NCI-H128 (cell line): ENCODE data around the gene PERCC1.
"Not testable (repeated sequence)": the region's sequence is repeated elsewhere in the genome, so short reads cannot be mapped to it uniquely, and the experiment has no call there.

ENCODE experiments used
- DNase-seq: peaks from one replicate; lab custom pipeline; 2025; ENCODE audit not compliant: unreplicated experiment; lab: John Stamatoyannopoulos, UW

PERCC1 gene

DNA sequence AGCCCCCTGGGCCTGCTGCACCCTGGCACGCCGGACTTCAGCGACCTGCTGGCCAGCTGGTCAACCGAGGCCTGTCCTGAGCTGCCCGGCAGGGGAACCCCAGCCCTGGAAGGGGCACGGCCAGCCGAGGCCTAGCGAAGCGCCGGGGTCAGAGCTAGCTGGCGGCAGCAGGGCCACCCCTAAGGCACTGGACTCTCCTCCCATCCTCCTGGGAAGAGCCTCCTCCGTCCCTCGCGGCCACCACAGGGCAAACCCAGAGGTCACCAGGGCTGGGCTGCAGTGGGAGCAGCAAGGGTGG is 2.3 kb downstream of the PERCC1 start:
- DNase-seq: no peak

DNA sequence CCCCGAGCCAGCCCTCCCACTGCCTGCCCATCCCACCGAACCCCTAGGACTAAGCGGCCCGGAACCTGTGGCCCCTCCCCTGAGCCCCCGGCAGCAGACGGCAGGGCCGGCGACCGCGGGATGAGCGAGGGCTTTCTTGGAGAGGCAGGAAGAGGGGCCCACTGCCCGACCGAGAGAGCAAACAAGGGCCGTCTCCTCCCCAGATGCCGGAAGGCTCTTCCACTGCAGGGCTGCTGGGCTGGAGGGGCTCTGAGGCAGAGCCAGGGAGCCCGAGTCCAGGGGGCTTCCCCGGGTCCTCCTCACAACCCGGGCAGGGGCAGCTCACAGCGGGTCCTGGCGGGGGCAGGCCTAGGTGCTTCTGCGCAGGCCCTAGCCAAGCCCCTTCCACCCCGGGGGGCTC is 2.9 kb downstream of the PERCC1 start:
- DNase-seq: no peak

GRCh38 chr16:1434644-1435592 is 4.0 kb downstream of the PERCC1 start:
- DNase-seq: no peak

DNA sequence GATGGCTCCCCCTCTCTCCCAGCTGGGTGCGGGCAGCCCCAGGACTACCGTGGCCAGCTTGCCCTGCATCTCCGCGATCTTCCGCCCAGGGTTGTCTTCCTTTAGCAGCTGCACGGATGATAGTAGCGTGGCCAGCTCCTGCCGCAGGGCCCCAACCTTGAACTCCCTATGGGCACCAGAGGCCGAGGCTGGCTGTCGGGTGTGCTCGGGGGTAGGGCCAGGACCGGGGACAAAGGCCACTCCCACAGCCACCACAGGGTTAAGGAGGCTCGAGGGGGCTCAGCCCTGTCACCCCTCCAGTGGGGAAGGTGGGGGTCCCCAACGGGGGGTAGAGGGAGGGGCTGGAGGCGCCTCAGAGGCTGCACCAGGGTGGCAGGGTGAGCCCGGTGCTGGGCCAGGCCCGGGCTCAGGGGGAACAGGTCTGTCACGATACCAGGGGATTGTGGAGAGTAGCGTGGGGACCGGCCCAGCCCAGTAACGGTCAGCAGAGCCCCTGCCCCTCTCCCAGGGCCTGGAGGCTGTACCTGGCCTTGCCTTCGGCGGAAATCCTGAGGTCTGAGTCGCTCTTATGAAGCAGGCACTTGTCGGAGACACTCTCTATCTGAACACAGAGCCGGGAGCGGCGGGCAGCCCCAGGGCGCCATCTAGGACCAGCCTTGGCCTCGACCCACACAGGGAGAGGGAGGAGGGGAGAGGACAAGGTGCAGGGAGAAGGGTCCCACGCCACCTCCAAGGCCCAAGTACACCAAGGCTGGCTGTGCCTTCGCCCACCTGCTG is 5.2 kb downstream of the PERCC1 start:
- no peak for DNase-seq

DNA sequence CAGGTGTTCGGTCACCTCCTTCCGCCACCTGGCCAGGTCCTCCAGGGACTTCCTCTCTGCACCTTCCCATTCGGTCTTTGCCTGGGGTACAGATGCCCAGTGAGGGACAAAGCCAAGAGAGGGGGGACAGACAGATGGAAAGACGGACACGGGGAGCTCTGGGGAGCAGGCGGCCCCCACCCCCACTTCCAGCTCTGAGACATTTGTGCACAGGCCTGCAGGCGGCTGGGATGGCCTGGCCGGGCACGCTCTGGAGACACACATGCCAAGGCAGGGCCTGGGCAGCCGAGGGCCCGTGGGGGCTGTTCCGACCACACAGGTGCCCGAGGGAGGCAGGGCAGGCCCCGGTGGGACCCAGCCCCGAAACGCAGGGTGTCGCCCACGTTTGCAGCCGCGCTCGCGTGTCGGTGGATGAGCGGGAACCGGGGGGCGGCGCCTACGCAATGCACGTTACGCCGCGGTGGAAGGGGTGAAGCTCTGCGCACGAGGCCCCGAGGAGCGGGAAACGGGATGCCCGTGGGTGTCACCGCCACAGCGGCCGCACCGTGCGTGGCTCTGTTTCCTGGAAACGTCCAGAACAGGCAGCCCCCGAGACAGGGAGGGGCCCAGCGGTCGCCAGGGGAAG is 6.0 kb downstream of the PERCC1 start:
- no peak for DNase-seq

DNA sequence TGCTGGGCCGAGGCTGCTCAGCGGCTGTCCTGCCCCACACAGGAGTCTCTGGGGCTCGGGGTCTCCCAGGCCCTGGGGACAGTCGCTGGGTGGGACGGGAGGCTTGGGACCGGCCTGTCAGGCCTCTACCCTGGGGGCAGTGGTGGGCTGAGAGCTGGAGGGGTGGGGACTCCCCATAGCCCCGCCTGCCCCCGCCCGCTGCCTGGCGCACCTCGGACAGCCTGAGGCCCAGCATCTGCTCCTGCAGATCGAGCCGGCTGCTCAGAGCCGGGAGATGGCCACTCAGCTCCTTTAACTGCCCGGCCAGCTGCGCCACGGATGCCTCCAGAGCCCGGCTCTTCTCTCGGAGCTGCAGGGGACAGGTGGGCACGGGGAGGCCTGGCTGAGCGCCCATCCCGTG is 6.7 kb downstream of the PERCC1 start:
- no peak for DNase-seq

DNA sequence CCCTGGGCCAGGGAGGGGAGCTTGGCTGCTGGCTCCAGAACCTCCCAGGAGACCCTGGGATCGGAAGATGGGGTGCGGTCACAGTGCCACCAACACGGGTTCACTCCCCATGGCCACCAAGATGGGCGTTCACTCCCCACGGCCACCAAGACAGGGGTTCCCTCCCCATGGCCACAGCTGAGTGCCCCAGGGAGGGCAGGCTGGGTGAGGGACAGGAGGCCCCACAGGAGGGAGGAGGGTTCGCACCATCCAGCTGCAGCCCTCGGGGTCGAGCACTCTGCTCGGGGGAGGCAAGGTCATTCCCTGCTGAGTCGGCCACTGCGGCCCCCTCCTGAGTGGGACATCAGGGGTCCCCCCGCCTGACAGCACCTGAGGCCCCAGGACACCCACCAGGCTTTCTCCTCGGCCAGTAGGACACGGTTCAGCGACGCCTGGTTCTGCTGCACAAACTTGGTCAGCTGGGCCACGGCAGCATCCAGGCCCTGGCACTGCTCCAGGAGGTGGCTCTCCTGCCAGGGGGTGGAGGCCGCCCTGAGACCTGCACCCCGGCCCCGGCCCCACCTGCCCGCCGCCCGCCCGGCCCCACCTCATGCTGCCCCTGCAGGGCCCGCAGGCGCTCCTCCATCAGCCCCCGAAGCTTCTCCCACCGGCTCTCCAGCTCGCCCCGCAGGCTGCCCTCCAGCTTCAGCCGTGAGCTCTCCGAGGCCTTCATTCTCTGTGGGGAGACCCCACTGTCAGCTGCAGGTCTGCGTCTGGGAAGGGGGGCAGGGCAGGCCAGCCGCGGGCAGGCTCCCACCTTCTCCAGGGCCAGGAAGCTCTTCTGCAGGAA is 7.6 kb downstream of the PERCC1 start:
- no peak for DNase-seq

DNA sequence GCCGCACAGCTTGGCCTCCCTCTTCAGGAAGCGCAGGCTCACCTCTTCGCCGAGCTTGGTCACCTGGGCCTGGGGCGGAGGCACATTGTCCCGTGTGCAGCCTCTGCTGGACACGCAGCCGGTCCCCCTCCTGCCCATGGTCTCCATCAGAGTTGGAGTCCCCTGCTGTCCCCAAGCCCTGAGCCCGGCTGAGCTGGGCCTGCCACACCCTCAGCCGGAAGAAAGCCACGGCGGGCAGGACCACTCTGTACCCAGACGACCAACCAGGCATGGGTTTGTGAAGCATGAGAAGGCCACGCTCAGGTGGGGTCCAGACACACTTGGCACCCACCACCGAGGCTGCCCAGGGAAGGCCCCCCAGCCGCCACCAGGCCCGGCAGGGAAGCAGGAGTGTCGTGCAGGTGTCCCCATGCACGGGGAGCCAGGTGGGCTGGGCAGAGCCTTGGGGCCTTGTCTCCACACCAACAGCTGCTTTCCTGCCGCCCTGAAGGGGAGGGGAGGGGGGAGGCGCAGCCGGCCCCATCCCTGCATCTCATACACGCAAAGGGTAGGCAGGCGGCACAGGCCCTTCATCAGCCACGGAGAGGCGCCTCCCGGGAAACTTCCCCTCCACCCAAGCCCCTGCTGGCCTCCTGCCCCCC is 8.3 kb downstream of the PERCC1 start:
- no peak for DNase-seq

DNA sequence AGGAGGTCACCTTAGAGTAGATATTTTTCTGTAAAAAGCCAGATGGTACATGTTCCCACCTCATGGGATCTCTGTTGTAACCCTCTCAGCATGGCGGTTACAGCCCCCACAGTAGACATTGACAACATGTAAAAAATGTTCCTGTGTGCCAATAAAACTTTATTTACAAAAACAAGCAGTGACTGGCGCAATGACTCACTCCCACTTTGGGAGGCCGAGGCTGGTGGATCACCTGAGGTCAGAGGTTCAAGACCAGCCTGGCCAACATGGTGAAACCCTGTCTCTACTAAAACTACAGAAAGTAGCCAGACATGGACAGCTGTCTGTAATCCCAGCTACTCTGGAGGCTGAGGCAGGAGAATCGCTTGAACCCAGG is 8.8 kb downstream of the PERCC1 start:
- DNase-seq: not testable (repeated sequence)

GRCh38 chr16:1441391-1441829 is 10.5 kb downstream of the PERCC1 start:
- no peak for DNase-seq

DNA sequence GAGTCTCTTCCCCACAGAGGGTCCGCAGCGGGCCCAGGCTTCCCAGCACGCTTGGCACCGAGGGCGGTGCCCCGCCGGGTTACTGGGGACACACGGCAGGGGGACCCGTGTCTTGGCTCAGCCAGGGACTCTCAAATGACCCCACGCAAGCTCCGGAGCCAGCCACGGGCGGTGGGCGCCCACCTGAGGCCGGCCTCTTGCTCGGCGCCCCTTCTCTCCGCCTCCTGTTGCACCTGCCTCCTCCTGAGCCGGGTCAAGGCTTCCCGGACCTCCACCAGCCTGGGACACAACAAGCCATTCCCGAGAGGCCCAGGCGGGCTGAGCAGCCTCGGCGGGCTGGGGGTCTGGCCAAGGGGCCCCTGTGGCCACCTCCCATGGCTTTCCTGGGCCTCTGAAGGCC is 11.8 kb downstream of the PERCC1 start:
- no peak for DNase-seq

GRCh38 chr16:1443403-1443973 is 12.6 kb downstream of the PERCC1 start:
- DNase-seq: no peak

DNA sequence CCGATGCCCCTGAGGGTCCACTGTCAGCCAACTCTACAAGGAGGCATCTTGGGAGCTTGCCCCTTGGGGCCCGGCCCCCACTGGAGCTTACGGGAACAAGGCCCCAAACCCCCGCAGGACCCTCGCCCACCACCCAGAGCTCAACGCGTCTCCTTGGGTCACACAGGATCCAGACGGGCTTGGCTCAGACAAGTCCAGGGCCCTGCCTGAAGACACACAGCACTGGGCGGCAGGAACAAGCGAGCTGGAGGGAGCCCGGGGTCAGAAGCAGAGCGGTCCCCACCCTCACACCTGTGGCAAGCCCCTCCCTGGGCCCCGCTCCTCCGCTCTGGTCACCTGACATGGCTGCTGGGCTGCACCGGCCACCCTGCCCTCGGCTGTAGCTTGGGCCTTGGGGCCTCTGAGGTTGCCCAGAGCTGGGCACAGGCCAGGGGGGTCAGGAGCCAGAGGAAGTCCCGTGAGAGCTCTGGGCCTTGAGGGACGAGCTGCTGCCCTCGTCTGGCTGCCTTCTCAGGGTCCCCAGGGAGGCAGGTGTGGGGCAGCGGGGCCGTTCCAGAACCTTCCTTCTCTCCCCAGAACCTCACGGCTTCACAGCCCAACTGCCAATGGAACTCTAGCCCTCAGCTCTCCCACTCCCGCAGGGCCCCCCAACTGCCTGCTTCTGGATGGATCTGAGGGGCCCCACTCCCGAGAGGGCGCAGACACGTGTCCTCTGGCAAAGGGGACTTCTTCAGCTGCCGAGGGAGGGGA is 13.3 kb downstream of the PERCC1 start, which contains the start of gene CCDC154:
Gene CCDC154 (minus strand): TSS at position 577 of the 750 bp plus-strand sequence. CDS start 234 bp downstream, at position 343.
- DNase-seq: no peak

- no peak for DNase-seq
Measured at GRCh38 chr16:1444730-1445517, 14.0 kb downstream of the PERCC1 start.

DNA sequence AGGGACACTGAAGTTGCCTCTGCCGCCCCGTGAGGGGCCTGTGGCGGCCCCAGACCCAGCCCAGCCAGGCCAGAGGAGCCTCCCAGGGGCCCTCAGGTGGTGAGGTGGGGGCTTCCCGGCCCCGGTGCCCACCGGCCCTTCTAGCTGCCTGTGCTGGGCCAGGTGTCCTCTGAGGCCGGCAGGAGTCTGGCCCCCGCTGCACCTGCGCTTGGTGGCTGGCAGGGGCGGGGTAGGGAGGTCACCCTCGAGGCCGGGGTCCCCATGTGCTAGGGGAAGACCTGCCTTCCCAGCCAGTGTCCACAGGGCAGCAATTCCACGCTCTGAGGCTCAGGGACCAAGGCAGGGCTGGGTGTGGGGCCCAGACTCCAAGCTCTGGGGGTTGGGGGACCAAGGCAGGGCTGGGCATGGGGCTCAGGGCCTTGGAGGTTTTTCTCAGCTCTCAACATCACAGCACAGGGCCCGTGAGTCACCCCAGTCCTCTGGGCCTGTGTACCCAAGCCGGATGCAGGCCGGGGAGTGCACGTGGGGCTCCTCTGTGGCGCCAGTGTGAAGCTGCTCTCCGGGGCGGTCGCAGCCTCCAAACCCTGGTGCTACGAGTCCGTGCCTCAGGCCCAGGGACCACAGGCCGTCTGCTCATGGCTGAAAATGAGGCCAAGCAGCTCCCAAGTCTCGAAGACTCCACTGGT is 14.8 kb downstream of the PERCC1 start:
- DNase-seq: no peak

- no peak for DNase-seq
Measured at GRCh38 chr16:1446296-1447080, 15.6 kb downstream of the PERCC1 start.

- no peak for DNase-seq
Measured at GRCh38 chr16:1447965-1448364, 17.1 kb downstream of the PERCC1 start.
